T-helper 1 cell treated with Interleukin-12 subunit alpha and Interleukin-12 subunit beta and Interleukin-4 antibody, amounts not matched to agents 30 μg/mL and 1 μg/mL, for 36 hours (primary cell): Measurements from ENCODE around the gene CEP112.
"Not testable (repeated sequence)": the region's sequence is repeated elsewhere in the genome, so short reads cannot be mapped to it uniquely, and the experiment has no call there.

ENCODE experiments used
- H3K27ac Mint-ChIP-seq: one replicate; pipeline ENCODE4 v1.8.0; 2021; ENCODE audit warnings: mild to moderate bottlenecking, mixed read lengths
- H3K27me3 Mint-ChIP-seq: one replicate; pipeline ENCODE4 v1.8.0; 2021; ENCODE audit warnings: low read depth, mixed read lengths
- H3K36me3 Mint-ChIP-seq: one replicate; pipeline ENCODE4 v1.8.0; 2021; ENCODE audit warnings: low read depth, mixed read lengths
- H3K4me1 Mint-ChIP-seq: one replicate; pipeline ENCODE4 v1.8.0; 2021; ENCODE audit warnings: low read depth, mixed read lengths
- H3K4me3 Mint-ChIP-seq: one replicate; pipeline ENCODE4 v1.8.0; 2021; ENCODE audit warnings: mild to moderate bottlenecking, moderate library complexity, mixed read lengths
- H3K9me3 Mint-ChIP-seq: one replicate; pipeline ENCODE4 v1.8.0; 2021; ENCODE audit warnings: mixed read lengths

Gene CEP112

DNA sequence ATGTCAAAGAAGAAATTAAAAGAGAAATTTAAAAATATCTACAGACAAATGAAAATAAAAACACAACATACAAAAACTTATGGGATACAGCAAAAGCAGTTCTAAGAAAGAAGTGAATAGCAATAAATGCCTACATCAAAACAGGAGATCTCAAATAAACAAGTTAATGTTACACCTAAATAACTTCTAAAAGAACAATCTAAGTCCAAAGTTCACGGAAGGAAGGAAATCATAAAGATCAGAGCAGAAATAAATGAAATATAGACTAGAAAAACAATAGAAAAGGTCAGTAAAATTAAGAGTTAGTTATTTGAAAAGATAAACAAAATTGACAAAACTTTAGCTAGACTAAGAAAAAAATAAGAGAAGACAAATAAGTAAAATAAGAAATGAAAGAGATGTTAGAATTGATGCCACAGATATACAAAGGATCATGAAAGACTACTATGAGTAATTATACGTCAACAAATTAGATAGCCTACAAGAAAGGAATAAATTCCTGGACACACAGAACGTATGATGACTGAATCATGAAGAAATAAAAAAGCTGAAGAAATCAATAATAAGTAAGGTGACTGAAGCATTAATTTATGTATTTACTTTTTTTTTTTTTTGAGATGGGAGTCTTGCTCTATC is 100.4 kb downstream of the CEP112 start:
- no peaks in the 10 kb centered on the region for H3K4me1 Mint-ChIP-seq
- H3K27me3 Mint-ChIP-seq: no peaks in the 10 kb centered on the region
- H3K4me3 Mint-ChIP-seq: no peak overlapping the region
- no peak overlapping the region for H3K27ac Mint-ChIP-seq
- H3K9me3 Mint-ChIP-seq: no peaks in the 10 kb centered on the region
- no peaks in the 10 kb centered on the region for H3K36me3 Mint-ChIP-seq

DNA sequence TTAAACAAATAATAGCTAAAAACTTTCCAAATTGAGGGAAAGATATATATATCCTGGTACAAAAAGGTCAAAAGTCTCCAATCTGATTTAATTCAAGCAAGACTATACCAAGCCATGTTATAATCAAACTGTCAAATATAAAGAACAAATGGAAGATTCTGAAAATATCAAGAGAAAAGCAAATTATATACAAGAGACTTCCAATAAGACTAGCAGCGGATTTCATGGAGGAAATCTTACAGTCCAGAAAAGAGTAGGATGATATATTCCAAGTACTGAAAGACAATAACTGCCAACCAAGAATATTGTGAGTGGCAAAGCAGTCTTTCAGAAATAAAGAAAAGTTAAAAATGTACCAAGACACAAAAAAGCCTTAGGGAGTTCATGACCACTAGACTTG is 102.2 kb downstream of the CEP112 start:
- H3K36me3 Mint-ChIP-seq: no peaks in the 10 kb centered on the region
- H3K4me3 Mint-ChIP-seq: no peak overlapping the region
- H3K9me3 Mint-ChIP-seq: no peaks in the 10 kb centered on the region
- no peaks in the 10 kb centered on the region for H3K4me1 Mint-ChIP-seq
- no peaks in the 10 kb centered on the region for H3K27me3 Mint-ChIP-seq
- H3K27ac Mint-ChIP-seq: no peak overlapping the region

DNA sequence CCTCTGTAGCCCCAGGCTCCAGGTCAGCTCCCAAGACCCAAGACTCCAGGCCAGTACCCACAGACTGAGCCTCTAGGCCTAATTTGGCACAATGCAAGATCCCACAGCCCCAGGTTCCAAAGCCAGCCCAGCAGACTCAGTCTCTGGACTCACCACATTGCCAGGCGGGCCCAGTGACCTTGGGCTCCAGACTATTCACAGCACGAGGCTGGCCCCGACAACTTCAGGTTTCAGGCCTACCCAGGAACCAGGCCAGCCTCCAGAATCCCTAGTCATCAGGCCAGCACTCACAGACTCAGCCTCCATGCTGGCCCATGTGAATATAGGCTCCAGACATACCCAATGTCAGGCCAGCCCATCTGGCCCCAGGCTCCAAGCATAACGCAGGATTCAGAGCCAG is 103.8 kb downstream of the CEP112 start:
- Mint-ChIP-seq H3K4me1 (no peaks in the 10 kb centered on the region), H3K27me3 (no peaks in the 10 kb centered on the region), H3K27ac (no peak overlapping the region), H3K9me3 (no peaks in the 10 kb centered on the region), H3K4me3 (no peak overlapping the region), H3K36me3 (no peaks in the 10 kb centered on the region)

DNA sequence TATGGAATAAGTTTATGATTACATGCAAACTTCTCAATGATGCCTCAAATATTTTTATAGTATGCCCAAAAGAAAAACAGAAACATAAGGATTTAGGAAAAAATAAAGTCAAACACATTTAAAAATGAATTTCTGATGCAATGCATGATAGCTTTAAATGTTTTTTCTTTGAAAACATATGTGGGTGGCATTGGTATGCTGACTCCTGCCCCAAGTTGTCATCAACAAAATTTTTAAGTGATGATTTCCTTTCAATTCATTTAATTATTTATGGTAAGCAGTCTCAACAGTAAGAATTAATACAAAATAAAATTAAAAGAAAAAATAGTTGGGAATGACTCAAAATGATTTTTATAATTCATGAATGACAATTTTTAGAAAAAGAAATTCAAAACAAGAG is 104.9 kb downstream of the CEP112 start:
- Mint-ChIP-seq H3K9me3 (no peaks in the 10 kb centered on the region), H3K36me3 (no peaks in the 10 kb centered on the region), H3K27me3 (no peaks in the 10 kb centered on the region), H3K4me3 (no peak overlapping the region), H3K4me1 (no peaks in the 10 kb centered on the region), H3K27ac (no peak overlapping the region)

DNA sequence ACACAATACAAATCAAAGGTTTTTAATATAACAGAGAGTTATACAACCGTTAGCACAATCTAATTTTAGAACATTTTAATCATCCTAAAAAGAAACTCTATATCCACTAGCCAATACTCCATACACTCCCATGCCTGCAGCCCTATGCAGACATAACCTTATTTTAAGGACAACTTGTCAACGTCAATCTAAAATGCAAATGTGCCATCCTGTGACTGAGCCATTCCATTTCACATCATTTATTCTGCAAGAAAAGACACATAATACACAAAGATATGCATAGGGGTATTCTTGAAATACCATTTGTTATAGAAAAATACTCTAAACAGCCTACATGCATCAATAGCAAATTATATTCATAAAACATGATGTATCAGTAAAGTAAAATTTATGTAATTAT is 106.7 kb downstream of the CEP112 start:
- Mint-ChIP-seq H3K27ac (no peak overlapping the region), H3K4me1 (no peaks in the 10 kb centered on the region), H3K36me3 (no peaks in the 10 kb centered on the region), H3K9me3 (peaks cover 3% of the 10 kb centered on the region), H3K27me3 (no peaks in the 10 kb centered on the region), H3K4me3 (no peak overlapping the region)

DNA sequence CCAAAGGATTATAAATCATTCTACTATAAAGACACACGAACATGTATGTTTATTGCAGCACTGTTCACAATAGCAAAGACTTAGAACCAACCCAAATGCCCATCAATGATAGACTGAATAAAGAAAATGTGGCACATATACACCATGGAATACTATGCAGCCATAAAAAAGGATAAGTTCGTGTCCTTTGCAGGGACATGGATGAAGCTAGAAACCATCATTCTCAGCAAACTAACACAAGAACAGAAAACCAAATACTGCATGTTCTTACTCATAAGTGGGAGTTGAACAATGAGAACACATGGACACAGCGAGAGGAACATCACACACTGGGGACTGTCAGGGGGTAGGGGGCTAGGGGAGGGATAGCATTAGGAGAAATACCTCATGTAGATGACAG is 111.3 kb downstream of the CEP112 start:
- not testable (repeated sequence) for H3K36me3 Mint-ChIP-seq, H3K4me1 Mint-ChIP-seq, H3K9me3 Mint-ChIP-seq, H3K27ac Mint-ChIP-seq, H3K4me3 Mint-ChIP-seq, H3K27me3 Mint-ChIP-seq

DNA sequence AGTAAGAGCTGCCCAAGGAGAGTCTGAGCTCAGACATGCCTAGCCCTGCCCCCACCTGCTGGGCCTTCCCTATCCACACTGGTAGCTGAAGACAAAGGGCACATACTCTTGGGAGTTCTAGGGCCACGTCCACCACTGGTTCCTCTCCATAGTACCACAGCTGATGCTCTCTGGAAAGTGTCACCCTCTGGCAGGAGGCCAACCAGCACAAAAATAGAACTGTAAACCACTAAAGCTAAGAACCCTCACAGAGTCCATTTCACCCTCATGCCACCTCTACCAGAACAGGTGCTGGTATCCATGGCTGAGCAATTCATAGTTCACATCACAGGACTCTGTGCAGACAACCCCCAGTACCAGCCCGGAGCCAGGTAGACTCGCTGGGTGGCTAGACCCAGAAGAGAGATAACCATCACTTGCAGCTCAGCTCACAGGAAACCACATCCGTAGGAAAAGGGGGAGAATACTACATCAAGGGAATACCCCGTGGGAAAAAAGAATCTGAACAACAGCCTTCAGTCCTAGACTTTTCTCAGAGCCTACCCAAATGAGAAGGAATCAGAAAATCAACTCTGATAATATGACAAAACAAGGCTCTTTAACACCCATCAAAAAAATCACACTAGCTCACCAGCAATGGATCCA is 115.3 kb downstream of the CEP112 start:
- H3K36me3 Mint-ChIP-seq: no peaks in the 10 kb centered on the region
- H3K27me3 Mint-ChIP-seq: no peaks in the 10 kb centered on the region
- H3K27ac Mint-ChIP-seq: no peak overlapping the region
- H3K4me3 Mint-ChIP-seq: no peak overlapping the region
- peaks cover 6% of the 10 kb centered on the region for H3K9me3 Mint-ChIP-seq
- H3K4me1 Mint-ChIP-seq: peaks cover 5% of the 10 kb centered on the region

DNA sequence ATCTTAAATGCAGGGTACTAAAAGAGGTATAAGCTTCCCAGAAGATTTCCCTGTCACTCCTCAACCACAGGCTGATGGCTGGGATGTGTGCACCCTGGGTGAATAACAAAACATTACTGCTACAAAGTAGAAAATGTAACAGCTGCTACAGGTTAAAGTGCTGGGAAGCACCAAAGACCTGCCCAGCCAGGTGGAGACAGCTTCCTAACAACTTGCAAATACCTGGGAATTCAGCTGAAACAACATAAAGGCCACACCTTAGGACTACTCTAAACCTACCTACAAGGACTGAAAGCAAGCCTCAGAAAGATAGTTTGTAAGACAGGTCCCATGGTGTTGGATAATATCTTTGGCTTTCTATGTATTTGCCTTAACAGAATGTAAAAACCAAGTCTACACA is 118.5 kb downstream of the CEP112 start:
- Mint-ChIP-seq H3K36me3 (no peaks in the 10 kb centered on the region), H3K9me3 (no peaks in the 10 kb centered on the region), H3K27me3 (peaks cover 9% of the 10 kb centered on the region), H3K4me1 (peaks cover 5% of the 10 kb centered on the region), H3K27ac (no peak overlapping the region), H3K4me3 (no peak overlapping the region)

DNA sequence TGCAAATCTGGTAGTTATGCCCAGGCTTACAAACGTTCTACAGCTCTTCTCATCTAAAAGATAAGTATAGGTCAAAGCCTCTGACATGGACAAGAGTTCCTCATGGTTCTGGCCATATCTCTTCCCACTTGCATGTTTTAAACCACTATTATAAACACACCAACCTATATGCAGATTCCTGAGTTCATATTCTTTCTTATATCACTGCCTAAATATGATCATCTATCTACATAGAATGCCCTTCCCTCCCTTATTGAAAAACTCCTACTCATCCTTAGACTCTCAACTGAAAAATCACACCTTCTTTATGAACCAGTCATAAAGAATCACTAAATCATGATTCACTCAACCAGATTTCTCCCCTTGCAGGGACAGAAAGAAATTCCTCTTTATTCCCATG is 128.2 kb downstream of the CEP112 start:
- H3K4me1 Mint-ChIP-seq: no peaks in the 10 kb centered on the region
- no peak overlapping the region for H3K27ac Mint-ChIP-seq
- H3K4me3 Mint-ChIP-seq: no peak overlapping the region
- H3K36me3 Mint-ChIP-seq: no peaks in the 10 kb centered on the region
- H3K27me3 Mint-ChIP-seq: no peaks in the 10 kb centered on the region
- H3K9me3 Mint-ChIP-seq: no peaks in the 10 kb centered on the region

DNA sequence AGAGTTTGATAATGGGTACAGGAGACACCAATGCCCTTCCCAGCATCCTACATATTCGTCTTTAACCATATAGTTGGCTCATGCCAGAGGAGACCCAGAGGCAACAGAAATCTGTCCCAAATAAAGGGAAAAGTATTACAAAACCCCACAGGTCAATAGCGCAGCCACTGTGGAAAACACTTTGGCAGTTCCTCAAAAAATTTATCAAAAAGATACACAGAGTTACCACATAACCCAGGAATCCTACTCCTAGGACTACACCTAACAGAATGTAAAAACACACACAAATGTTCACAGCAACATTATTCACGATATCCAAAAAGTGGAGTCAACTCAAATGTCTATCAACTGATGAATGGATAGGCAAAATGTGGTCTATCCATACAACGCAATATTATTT is 135.8 kb downstream of the CEP112 start:
- Mint-ChIP-seq H3K36me3 (no peaks in the 10 kb centered on the region), H3K9me3 (no peaks in the 10 kb centered on the region), H3K4me1 (no peaks in the 10 kb centered on the region), H3K4me3 (no peak overlapping the region), H3K27ac (no peak overlapping the region), H3K27me3 (no peaks in the 10 kb centered on the region)

DNA sequence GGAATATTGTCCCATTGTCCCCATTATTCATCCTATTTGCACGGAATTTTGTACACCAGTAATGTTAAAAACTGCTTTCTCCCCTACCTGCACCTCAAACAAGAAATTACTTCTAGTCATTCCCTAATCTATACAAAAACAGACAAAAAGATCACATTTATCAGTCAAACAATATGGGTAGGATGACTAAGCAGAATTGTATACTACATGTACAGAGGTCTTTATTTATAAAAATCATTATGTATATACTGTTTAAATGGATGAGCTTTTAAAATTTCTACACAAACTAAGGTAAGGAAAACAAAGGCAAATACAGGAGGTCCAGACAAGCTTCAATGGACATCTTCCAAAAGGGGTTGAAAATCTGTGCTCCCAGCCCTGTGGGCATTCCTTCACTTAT is 137.7 kb downstream of the CEP112 start:
- Mint-ChIP-seq H3K9me3 (peaks cover 12% of the 10 kb centered on the region), H3K4me3 (no peak overlapping the region), H3K36me3 (no peaks in the 10 kb centered on the region), H3K27ac (no peak overlapping the region), H3K27me3 (no peaks in the 10 kb centered on the region), H3K4me1 (no peaks in the 10 kb centered on the region)

DNA sequence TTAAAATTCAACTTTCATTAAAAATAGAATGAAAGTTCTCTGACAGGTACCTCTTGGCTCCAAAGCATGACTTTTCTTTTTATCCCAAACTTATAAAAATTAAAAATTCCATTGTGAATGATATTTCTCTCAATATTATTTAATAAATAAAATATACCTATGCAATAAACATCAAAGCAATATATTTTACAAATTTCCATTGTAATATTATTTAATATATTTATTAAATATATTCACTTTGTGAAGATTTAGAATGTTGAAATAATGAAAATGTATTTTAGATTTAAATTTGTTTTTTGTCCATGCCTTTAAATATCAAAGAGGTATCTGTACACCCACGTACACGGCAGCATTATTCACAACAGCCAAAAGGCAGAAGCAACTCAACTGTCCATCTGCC is 147.8 kb downstream of the CEP112 start:
- Mint-ChIP-seq H3K27me3 (peaks cover under 1% of the 10 kb centered on the region), H3K36me3 (no peaks in the 10 kb centered on the region), H3K4me3 (no peak overlapping the region), H3K4me1 (no peaks in the 10 kb centered on the region), H3K27ac (no peak overlapping the region), H3K9me3 (no peaks in the 10 kb centered on the region)

DNA sequence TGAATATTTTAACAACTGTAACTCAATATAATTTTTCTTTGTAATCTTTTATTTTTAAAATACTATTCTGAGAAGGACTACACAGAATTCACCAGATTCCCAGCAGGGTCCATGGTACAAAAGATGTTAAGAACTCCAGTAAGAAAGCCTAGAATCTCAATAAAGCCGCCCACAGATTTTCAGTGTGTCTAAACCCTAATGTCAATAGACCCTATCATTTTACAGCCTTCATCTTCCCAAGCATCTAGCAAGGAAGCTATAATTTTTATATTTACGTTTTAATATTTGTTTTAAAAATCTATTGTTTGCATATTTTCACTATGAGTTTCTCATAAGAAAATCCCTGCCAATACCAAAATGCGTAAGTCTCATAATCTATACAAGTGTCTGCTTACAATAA is 148.5 kb downstream of the CEP112 start:
- H3K27me3 Mint-ChIP-seq: peaks cover 7% of the 10 kb centered on the region

DNA sequence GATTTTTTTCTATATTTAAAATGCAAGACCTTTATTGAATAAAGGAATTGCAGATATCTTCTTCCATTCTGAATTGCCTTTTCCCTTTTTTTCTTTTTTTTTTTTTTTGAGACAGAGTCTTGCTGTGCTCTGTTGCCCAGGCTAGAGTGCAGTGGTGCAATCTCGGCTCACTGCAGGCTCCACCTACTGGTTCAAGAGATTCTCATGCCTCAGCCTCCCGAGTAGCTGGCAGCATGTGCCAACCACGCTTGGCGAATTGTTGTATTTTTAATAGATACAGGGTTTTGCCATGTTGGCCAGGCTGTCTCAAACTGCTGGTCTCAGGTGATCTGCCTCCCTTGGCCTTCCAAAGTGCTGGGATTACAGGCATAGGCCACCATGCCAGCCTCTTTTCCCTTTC is 151.5 kb downstream of the CEP112 start:
- Mint-ChIP-seq H3K9me3 (no peaks in the 10 kb centered on the region), H3K4me3 (no peak overlapping the region), H3K36me3 (no peaks in the 10 kb centered on the region), H3K27ac (no peak overlapping the region), H3K4me1 (no peaks in the 10 kb centered on the region), H3K27me3 (peaks cover 9% of the 10 kb centered on the region)

More for the DNA sequence above, 148.5 kb downstream of the CEP112 start:
- Mint-ChIP-seq H3K36me3 (no peaks in the 10 kb centered on the region), H3K27ac (no peak overlapping the region), H3K4me1 (no peaks in the 10 kb centered on the region), H3K9me3 (no peaks in the 10 kb centered on the region), H3K4me3 (no peak overlapping the region)

DNA sequence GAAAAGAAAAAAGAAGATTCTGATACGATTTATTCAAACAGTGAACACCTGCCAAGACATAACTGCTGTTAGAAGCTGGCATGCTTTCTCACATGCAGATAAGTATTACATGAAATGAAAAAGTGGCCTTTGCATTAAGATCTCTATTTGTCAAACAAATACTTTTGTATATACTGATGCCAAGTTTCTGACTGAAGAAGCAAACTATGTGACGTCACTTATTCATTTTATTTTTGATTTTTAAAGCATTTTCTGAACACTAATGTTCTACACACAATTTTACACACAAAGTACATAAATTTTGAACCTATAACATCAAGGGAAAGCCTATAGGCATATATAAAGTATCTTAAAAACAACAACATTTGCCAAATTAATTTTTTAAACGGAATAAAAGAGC is 153.8 kb downstream of the CEP112 start:
- peaks cover 9% of the 10 kb centered on the region for H3K27me3 Mint-ChIP-seq
- no peak overlapping the region for H3K4me3 Mint-ChIP-seq
- H3K4me1 Mint-ChIP-seq: no peaks in the 10 kb centered on the region
- no peak overlapping the region for H3K27ac Mint-ChIP-seq
- no peaks in the 10 kb centered on the region for H3K9me3 Mint-ChIP-seq
- no peaks in the 10 kb centered on the region for H3K36me3 Mint-ChIP-seq

DNA sequence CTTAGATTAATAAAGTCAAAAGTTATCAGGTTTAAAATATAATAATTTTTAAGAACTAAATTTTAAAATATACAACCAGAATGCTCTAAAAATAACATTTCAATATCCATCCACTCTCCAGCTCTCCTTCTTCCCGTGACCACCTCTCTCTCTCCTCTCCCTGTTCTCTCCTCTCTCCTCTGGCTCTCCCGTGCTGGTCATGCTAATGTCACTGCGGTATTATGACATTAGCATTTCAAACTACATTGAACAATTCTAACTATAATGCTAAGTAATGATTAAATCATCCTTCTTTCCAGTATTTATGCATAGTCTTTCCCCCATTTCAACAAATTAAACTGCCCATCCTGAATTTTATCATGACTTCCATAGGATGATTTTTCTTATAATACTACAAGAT is 154.7 kb downstream of the CEP112 start:
- H3K4me3 Mint-ChIP-seq: no peak overlapping the region
- no peak overlapping the region for H3K27ac Mint-ChIP-seq
- peaks cover 9% of the 10 kb centered on the region for H3K27me3 Mint-ChIP-seq
- H3K9me3 Mint-ChIP-seq: no peaks in the 10 kb centered on the region
- no peaks in the 10 kb centered on the region for H3K36me3 Mint-ChIP-seq
- no peaks in the 10 kb centered on the region for H3K4me1 Mint-ChIP-seq
